ENCODE measurements around the gene TRIM65. TPM values are rescaled to one million over a fixed set of nuclear protein-coding genes. Genes with fewer than 3 reads are reported as not detected.

TRIM65 gene
- total and polyA plus RNA-seq, 2 experiments from 2014 or later = 13.8 to 54.0 TPM

GRCh38 chr17:75846692-75847613 lies 49.8 kb downstream of the TRIM65 start:
- H3K27me3 ChIP-seq (ENCODE audit: insufficient read depth) = no peaks in the 10 kb centered on the region
- H3K27ac ChIP-seq (ENCODE audit: low read depth) = no peak overlapping the region
- Mint-ChIP-seq H3K4me3 (no peak overlapping the region), H3K27me3 (ENCODE audit: insufficient read depth, low read depth, poor library complexity) (peaks cover 12% of the 10 kb centered on the region), H3K27ac (no peak overlapping the region), H3K36me3 (ENCODE audit: low read depth) (peaks cover 55% of the 10 kb centered on the region), H3K9me3 (no peaks in the 10 kb centered on the region), H3K4me1 (peaks cover 14% of the 10 kb centered on the region)
- no peak for DNase-seq (ENCODE audit: low spot score)
- peaks cover 15% of the 10 kb centered on the region; the same call in 1 of the 2 replicates for H3K36me3 ChIP-seq (ENCODE audit: insufficient read depth)
- H4K20me1 ChIP-seq (replicated peaks; ENCODE audit: insufficient read depth) = no peaks in the 10 kb centered on the region
- peaks cover 17% of the 10 kb centered on the region; the same call in 1 of the 2 replicates for H3F3A ChIP-seq (replicated peaks; ENCODE audit: low read depth)
- 0 out of 2 replicates have a peak, but pooled peaks cover 2% of the 10 kb centered on the region for H3K79me2 ChIP-seq (replicated peaks; ENCODE audit: insufficient read depth)
- H3K4me1 ChIP-seq (ENCODE audit: insufficient read depth) = peaks cover 10% of the 10 kb centered on the region
- no peak for ATAC-seq
- no peak overlapping the region for H2AFZ ChIP-seq
- H3K4me3 ChIP-seq = no peak overlapping the region
- H3K4me2 ChIP-seq = no peak overlapping the region
- H3K9me2 ChIP-seq (ENCODE audit: insufficient read depth) = no peaks in the 10 kb centered on the region
- no peak for TF ChIP-seq ETS1 (IDR thresholded peaks at IDR 0.05)
- no peak for TF ChIP-seq ZNF462 (CRISPR knock-in tag; IDR thresholded peaks at IDR 0.05)
- no peak for TF ChIP-seq REST (IDR thresholded peaks at IDR 0.05; ENCODE audit: unreplicated experiment)
- TF ChIP-seq JUNB (IDR thresholded peaks at IDR 0.05; ENCODE audit: unreplicated experiment) = no peak
- no peak for TF ChIP-seq EZH2 (IDR thresholded peaks at IDR 0.05; ENCODE audit: low read depth, unreplicated experiment)
